ENCODE measurements around the gene NUDT16. TPM values are rescaled to one million over a fixed set of nuclear protein-coding genes. Genes with fewer than 3 reads are reported as not detected.
A peak's percentile ranks its signal among the peaks of the same experiment; 100 is the strongest.

Gene NUDT16
- total RNA-seq, 2 experiments from 2014 or later: 7.3 to 7.5 TPM

GRCh38 chr3:131393868-131394267, 12.3 kb downstream of the NUDT16 start:
- H3K9me3 Mint-ChIP-seq: no peaks in the 10 kb centered on the region
- H3K27me3 Mint-ChIP-seq: peaks cover 1% of the 10 kb centered on the region
- no peak for DNase-seq
- CTCF ChIA-PET: no interaction called here
- H3K27ac Mint-ChIP-seq: no peak overlapping the region
- H3K36me3 Mint-ChIP-seq (ENCODE audit: low read depth): no peaks in the 10 kb centered on the region
- H3K4me1 Mint-ChIP-seq: no peaks in the 10 kb centered on the region
- no peak overlapping the region for H3K4me3 Mint-ChIP-seq
- POLR2A ChIA-PET: no interaction called here

- peaks cover 1% of the 10 kb centered on the region for H3K27me3 Mint-ChIP-seq
- H3K4me3 Mint-ChIP-seq: no peak overlapping the region
- H3K27ac Mint-ChIP-seq: no peak overlapping the region
- no peak for DNase-seq
- H3K36me3 Mint-ChIP-seq (ENCODE audit: low read depth): no peaks in the 10 kb centered on the region
- H3K4me1 Mint-ChIP-seq: no peaks in the 10 kb centered on the region
- ChIA-PET CTCF (no interaction called here), POLR2A (no interaction called here)
- no peaks in the 10 kb centered on the region for H3K9me3 Mint-ChIP-seq
These were observed 12.8 kb downstream of the NUDT16 start for GRCh38 chr3:131394400-131394799.

GRCh38 chr3:131396170-131396569, 14.6 kb downstream of the NUDT16 start:
- ChIA-PET POLR2A (no interaction called here), CTCF (no interaction called here)

GRCh38 chr3:131397889-131398288, 16.3 kb downstream of the NUDT16 start:
- H3K9me3 Mint-ChIP-seq: no peaks in the 10 kb centered on the region
- H3K4me1 Mint-ChIP-seq: no peaks in the 10 kb centered on the region
- CTCF ChIA-PET: no interaction called here

More at GRCh38 chr3:131396170-131396569, 14.6 kb downstream of the NUDT16 start:
- no peak for DNase-seq
- no peaks in the 10 kb centered on the region for H3K27me3 Mint-ChIP-seq
- no peaks in the 10 kb centered on the region for H3K9me3 Mint-ChIP-seq
- H3K27ac Mint-ChIP-seq: no peak overlapping the region
- no peaks in the 10 kb centered on the region for H3K36me3 Mint-ChIP-seq (ENCODE audit: low read depth)
- no peaks in the 10 kb centered on the region for H3K4me1 Mint-ChIP-seq
- no peak overlapping the region for H3K4me3 Mint-ChIP-seq

DNA sequence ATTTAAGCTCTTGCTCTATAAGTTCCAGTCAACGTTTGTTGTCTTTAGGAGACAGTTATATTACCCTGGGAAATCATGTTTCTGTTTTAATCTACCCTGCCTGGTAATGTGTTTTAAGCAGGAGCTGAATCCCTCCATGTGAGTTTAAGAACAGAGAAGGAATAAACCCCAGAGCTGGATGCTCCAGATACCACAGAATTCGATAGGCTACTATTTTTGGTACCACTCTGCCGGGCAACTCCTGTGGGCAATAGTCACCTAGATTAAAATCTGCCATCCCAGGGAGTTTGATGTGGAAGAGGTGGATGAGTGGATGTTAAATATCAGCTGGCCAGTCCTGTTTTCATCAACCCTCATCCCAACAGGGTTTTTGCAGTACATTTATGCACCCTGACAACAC, 20.4 kb downstream of the NUDT16 start:
- POLR2A ChIA-PET: no interaction called here
- no peaks in the 10 kb centered on the region for H3K4me1 Mint-ChIP-seq
- H3K36me3 Mint-ChIP-seq (ENCODE audit: low read depth): no peaks in the 10 kb centered on the region
- H3K9me3 Mint-ChIP-seq: no peaks in the 10 kb centered on the region
- DNase-seq: no peak
- H3K4me3 Mint-ChIP-seq: no peak overlapping the region
- no peaks in the 10 kb centered on the region for H3K27me3 Mint-ChIP-seq
- no peak overlapping the region for H3K27ac Mint-ChIP-seq
- CTCF ChIA-PET: no interaction called here

More at GRCh38 chr3:131397889-131398288, 16.3 kb downstream of the NUDT16 start:
- DNase-seq: no peak
- POLR2A ChIA-PET: no interaction called here
- Mint-ChIP-seq H3K27ac (no peak overlapping the region), H3K36me3 (ENCODE audit: low read depth) (no peaks in the 10 kb centered on the region), H3K27me3 (no peaks in the 10 kb centered on the region), H3K4me3 (no peak overlapping the region)

DNA sequence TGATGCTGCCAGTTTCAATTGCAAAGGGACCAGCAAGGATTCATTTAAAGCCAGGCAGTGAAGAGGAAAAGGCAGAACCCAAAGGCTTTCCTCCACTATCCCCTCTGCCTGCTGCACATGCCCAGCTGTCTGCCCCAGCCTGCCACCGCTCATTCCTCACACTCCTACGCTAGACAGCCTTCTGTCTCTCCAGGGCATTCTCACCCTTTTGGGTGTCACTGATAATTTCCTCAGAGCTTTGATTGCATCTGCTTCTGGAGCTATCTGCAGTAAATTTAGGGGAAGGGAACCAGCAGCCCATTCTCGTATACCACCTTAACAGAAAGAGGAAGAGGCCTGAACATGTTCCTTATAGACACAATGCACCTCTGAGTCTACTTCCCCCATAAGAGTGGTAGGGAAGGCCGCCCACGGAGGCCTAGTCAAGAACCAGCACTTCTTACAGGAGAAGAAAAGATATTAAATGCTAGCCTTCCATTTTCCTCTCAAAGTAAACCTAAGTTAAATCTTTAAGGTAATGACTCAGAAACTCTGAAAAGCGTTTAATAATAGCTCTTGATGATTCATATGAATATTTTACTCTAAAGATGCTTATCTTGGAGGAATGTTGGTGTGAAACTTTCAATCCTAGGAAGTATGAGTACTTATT, 20.9 kb downstream of the NUDT16 start:
- no peak for DNase-seq
- Mint-ChIP-seq H3K9me3 (no peaks in the 10 kb centered on the region), H3K27ac (peak overlapping the region; percentile 38), H3K4me3 (no peak overlapping the region), H3K27me3 (no peaks in the 10 kb centered on the region), H3K4me1 (no peaks in the 10 kb centered on the region), H3K36me3 (ENCODE audit: low read depth) (no peaks in the 10 kb centered on the region)
- ChIA-PET CTCF (no interaction called here), POLR2A (no interaction called here)

DNA sequence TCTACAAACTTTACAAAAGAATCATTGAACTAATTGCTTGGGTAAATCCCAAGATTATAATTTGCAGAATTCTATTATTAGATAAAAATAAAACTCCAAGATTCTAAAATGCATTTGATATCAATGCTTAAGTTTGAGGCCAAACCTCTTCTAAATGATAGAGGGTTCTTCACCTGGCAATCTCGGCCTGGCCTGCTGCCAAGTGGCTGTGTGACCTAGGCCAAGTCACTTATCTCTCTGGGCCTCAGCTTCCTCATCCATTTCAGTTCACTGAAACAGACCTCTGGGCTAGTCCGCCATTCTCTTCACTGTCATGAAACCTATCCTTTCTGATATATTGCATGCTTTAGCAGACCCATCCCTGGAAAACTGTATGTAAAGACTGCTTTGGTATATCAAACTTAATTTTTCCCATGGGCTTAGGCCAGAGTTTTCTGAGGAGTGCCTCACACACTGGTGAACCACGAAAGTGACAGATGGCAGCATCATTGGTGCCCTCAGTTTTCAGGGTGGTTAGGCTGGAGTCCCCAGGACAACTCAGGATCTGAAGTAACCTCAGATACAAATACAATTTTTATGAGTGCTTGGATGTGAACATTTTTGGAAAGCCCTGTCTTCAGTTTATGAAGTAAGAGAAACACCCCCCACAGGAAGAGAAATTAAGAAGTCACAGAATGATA, 21.8 kb downstream of the NUDT16 start:
- Mint-ChIP-seq H3K9me3 (no peaks in the 10 kb centered on the region), H3K36me3 (ENCODE audit: low read depth) (no peaks in the 10 kb centered on the region), H3K4me3 (no peak overlapping the region), H3K27me3 (no peaks in the 10 kb centered on the region), H3K4me1 (no peaks in the 10 kb centered on the region), H3K27ac (no peak overlapping the region)
- CTCF ChIA-PET: no interaction called here
- DNase-seq: no peak
- POLR2A ChIA-PET: no interaction called here

- ChIA-PET CTCF (no interaction called here), POLR2A (no interaction called here)
- H3K27ac Mint-ChIP-seq: no peak overlapping the region
- H3K27me3 Mint-ChIP-seq: no peaks in the 10 kb centered on the region
- no peaks in the 10 kb centered on the region for H3K9me3 Mint-ChIP-seq
- no peak overlapping the region for H3K4me3 Mint-ChIP-seq
- H3K4me1 Mint-ChIP-seq: no peaks in the 10 kb centered on the region
- H3K36me3 Mint-ChIP-seq (ENCODE audit: low read depth): no peaks in the 10 kb centered on the region
- no peak for DNase-seq
These were observed 23.8 kb downstream of the NUDT16 start for GRCh38 chr3:131405411-131405810.

DNA sequence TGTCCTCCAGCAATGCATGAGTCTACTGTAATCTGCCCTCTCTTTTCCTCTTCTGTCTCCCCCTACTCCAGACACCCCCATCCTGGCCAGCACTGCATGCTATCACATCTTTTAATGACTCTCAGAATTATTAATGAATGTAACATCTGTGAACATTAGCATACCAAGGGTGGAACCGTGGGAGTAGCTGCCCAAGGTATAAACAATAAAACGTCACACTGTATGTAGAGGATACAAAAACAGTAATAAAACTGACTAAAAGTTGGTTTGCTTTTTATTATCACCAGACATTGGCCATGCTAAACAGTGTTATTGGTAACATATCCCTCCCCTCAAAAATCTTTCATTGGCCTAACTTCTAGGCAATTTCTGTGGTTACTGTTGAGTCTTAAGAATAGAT, 24.7 kb downstream of the NUDT16 start:
- Mint-ChIP-seq H3K4me3 (no peak overlapping the region), H3K9me3 (no peaks in the 10 kb centered on the region)
- CTCF ChIA-PET: no interaction called here

DNA sequence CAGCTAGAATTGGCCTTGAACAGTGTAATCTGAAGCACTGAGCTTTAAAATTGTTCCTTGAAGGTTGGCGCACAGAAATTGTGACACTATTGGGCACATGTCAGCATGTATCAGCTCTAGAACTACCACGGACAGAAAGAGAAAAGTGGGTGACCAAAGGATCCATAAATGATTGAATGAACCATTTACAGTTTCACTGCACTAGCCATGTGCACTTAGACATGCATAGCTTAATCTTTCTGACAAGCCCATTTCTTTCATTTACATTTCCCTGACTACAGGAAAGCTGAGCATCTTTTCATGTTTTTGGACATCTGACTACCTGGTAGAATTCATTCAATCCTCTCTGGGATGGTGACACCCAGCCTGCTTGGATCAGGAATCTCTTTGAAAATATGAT, 36.2 kb downstream of the NUDT16 start:
- Mint-ChIP-seq H3K9me3 (peaks cover 5% of the 10 kb centered on the region), H3K4me3 (no peak overlapping the region), H3K27me3 (peaks cover 8% of the 10 kb centered on the region), H3K27ac (no peak overlapping the region), H3K36me3 (ENCODE audit: low read depth) (no peaks in the 10 kb centered on the region), H3K4me1 (no peaks in the 10 kb centered on the region)
- no peak for DNase-seq
- ChIA-PET POLR2A (no interaction called here), CTCF (interaction anchor here (1.8 kb wide), 1 partner anchor 15 kb away, joined by 3 read pairs; no protein-coding TSS in a partner anchor)

More for the DNA sequence above, 24.7 kb downstream of the NUDT16 start:
- no peak for DNase-seq
- H3K27ac Mint-ChIP-seq: no peak overlapping the region
- H3K27me3 Mint-ChIP-seq: no peaks in the 10 kb centered on the region
- H3K36me3 Mint-ChIP-seq (ENCODE audit: low read depth): no peaks in the 10 kb centered on the region
- H3K4me1 Mint-ChIP-seq: no peaks in the 10 kb centered on the region
- POLR2A ChIA-PET: no interaction called here

DNA sequence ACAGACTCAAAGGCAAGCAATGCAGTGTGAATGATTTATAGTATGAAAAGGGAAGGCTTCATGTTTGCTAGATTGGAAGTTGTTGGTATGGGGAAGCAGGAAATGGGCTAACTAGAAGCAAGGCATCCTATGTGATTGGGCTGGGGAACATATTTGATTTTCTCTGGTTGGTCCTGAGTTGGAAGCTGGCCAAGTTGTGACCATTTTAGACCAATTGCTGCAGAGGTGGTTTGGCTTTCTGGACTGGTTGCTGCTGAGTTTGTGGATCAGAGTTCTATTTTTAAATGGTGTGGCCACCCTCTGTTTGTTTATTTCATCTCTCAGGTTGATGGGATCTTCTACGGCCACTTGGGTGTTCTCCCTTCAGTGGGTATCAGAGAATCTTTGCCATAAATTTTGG, 39.7 kb downstream of the NUDT16 start:
- ChIA-PET CTCF (interaction anchor here (1.7 kb wide), 1 partner anchor 10 kb away, joined by 5 read pairs; no protein-coding TSS in a partner anchor), POLR2A (no interaction called here)
- DNase-seq: no peak
- Mint-ChIP-seq H3K9me3 (no peaks in the 10 kb centered on the region), H3K36me3 (ENCODE audit: low read depth) (no peaks in the 10 kb centered on the region), H3K4me3 (no peak overlapping the region), H3K27me3 (peaks cover 2% of the 10 kb centered on the region), H3K4me1 (no peaks in the 10 kb centered on the region), H3K27ac (no peak overlapping the region)

DNA sequence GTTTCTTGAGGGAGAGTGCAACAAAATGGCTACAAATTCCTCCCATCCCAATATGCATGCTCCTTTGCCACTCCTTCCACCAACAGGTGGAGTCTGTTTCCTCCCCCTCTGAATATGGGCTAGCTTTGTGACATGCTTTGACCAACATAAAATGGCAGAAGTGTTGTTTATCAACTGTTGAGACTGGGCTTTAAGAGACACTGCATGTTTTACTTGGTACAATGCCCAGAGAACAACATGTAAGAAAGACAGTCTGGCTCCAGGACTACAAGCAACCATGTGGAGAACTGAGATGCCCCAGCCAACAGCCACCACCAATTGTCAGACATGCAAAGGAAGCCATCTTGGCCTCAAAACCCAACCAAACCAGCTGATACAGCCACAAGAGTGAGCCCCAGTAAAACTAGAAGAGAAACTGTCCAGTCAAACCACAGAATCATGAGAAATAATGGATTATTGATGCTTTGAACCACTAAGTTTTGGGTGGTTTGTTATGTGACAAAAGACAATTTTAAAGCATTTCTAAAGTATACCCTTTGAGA, 40.5 kb downstream of the NUDT16 start:
- ChIA-PET POLR2A (no interaction called here), CTCF (interaction anchor here (1.7 kb wide), 1 partner anchor 10 kb away, joined by 5 read pairs; no protein-coding TSS in a partner anchor)
- H3K27ac Mint-ChIP-seq: no peak overlapping the region
- no peaks in the 10 kb centered on the region for H3K36me3 Mint-ChIP-seq (ENCODE audit: low read depth)
- H3K9me3 Mint-ChIP-seq: no peaks in the 10 kb centered on the region
- H3K4me1 Mint-ChIP-seq: no peaks in the 10 kb centered on the region
- no peak overlapping the region for H3K4me3 Mint-ChIP-seq
- DNase-seq: no peak
- H3K27me3 Mint-ChIP-seq: peaks cover 2% of the 10 kb centered on the region

- H3K4me1 Mint-ChIP-seq: no peaks in the 10 kb centered on the region
- ChIA-PET CTCF (interaction anchor here (0.7 kb wide), 1 partner anchor 44 kb away, joined by 3 read pairs; no protein-coding TSS in a partner anchor), POLR2A (no interaction called here)
- H3K27me3 Mint-ChIP-seq: peaks cover 2% of the 10 kb centered on the region
- no peak overlapping the region for H3K27ac Mint-ChIP-seq
- DNase-seq: no peak
- no peak overlapping the region for H3K4me3 Mint-ChIP-seq
- no peaks in the 10 kb centered on the region for H3K36me3 Mint-ChIP-seq (ENCODE audit: low read depth)
- H3K9me3 Mint-ChIP-seq: no peaks in the 10 kb centered on the region
These were observed 45.7 kb downstream of the NUDT16 start for GRCh38 chr3:131427226-131427625.
